ENCODE data around the gene SYNC. TPM values are rescaled to one million over a fixed set of nuclear protein-coding genes. Genes with fewer than 3 reads are reported as not detected.
"Not testable (repeated sequence)": the region's sequence is repeated elsewhere in the genome, so short reads cannot be mapped to it uniquely, and the experiment has no call there.

Gene SYNC
- total RNA-seq, 4 donors from 2014 or later: 111 to 201 (median 153) TPM

DNA sequence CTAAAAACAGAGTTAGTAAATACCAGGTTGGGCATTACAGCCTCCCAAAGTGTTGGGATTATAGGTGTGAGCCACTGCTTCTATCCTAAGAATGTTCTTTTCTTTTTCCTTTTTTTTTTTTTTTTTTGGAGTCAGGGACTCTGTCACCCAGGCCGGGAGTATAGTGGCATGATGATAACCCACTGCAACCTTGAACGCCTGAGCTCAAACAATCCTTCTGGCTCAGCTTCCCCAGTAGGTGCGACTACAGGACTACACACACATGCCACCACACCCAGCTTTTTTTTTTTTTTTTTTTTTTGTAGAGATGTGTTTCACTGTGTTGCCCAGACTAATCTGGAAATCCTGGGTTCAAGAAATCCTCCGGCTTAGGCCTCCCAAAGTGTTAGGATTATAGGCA lies 58.1 kb downstream of the SYNC start:
- no peak for DNase-seq (ENCODE audit: extremely low spot score)
- peaks cover 0 to under 1% (median 0%) of the 10 kb centered on the region in 4 donors for H3K36me3 ChIP-seq
- H3K27me3 ChIP-seq: no peaks in the 10 kb centered on the region
- no peaks in the 10 kb centered on the region for H3K9me3 ChIP-seq
- no peak overlapping the region for H3K4me3 ChIP-seq
- WGBS: 92% methylated on average over 4 of the region's 4 CpGs
- TF ChIP-seq EP300 (IDR thresholded peaks at IDR 0.05): no peak
- TF ChIP-seq, protein P1, sequence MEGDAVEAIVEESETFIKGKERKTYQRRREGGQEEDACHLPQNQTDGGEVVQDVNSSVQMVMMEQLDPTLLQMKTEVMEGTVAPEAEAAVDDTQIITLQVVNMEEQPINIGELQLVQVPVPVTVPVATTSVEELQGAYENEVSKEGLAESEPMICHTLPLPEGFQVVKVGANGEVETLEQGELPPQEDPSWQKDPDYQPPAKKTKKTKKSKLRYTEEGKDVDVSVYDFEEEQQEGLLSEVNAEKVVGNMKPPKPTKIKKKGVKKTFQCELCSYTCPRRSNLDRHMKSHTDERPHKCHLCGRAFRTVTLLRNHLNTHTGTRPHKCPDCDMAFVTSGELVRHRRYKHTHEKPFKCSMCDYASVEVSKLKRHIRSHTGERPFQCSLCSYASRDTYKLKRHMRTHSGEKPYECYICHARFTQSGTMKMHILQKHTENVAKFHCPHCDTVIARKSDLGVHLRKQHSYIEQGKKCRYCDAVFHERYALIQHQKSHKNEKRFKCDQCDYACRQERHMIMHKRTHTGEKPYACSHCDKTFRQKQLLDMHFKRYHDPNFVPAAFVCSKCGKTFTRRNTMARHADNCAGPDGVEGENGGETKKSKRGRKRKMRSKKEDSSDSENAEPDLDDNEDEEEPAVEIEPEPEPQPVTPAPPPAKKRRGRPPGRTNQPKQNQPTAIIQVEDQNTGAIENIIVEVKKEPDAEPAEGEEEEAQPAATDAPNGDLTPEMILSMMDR (IDR thresholded peaks at IDR 0.05): no peak
- no peak for TF ChIP-seq POLR2AphosphoS5 (IDR thresholded peaks at IDR 0.05)
- TF ChIP-seq POLR2A (IDR thresholded peaks at IDR 0.05; ENCODE audit: low read depth): no peak
- intact Hi-C loops (cut with DNase I): no loop called here
- no peak overlapping the region for H3K27ac ChIP-seq (replicated peaks in 1 of 4)
- peaks cover 10 to 30% (median 25%) of the 10 kb centered on the region in 4 donors for H3K4me1 ChIP-seq

DNA sequence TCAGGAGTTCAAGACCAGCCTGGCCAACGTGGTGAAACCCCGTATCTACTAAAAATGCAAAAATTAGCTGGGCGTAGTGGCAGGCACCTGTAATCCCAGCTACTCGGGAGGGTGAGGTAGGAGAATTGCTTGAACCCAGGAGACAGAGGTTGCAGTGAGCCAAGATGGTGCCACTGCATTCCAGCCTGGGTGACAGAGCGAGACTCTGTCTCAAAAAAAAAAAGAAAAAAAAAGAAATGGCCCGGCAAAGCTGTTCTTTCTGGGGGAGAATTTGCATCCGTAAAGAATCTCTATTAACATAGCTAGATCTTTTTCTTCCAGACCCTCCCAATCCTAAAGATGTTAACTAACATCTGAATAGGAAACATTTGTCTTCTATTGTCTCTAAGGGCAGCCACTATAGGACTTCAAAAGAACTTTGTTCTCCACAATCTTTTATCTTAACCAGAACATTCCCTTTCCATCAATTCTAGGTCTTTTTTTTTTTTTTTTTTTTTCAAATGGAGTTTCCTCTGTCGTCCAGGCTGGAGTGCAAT lies 60.2 kb downstream of the SYNC start:
- H3K9me3 ChIP-seq; H3K4me3 ChIP-seq; DNase-seq (ENCODE audit: extremely low spot score); intact Hi-C loops (cut with DNase I); H3K4me1 ChIP-seq; H3K27me3 ChIP-seq; H3K27ac ChIP-seq (replicated peaks in 1 of 4): not testable (repeated sequence)
- 74% methylated on average over 8 of the region's 8 CpGs for WGBS
- H3K36me3 ChIP-seq: peaks cover 0 to 11% (median 3%) of the 10 kb centered on the region in 4 donors

DNA sequence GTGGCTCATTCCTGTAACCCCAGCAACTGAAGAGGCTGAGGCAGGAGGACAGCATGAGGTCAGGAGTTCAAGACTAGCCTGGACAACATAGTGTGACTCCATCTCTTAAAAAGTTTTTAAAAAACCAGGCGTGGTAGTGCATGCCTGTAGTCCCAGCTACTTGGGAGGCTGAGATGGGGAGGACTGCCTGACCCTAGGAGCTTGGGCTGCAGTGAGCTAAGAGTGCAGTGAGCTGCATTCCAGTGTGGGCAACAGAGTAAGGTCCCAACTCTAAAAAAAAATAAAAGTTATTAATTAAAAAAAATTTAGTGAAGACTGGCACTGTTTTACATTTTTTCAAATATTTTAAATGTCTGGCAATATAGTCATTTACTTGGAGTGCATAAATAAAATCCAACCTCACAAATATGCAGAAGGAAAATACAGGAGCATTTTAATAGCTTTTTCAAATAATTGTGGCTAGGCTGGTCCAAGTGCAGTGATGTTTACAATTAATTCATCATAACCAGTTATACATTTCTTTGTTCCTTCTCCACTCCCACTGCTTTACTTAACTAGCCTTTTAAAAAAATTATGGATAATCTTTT lies 63.0 kb downstream of the SYNC start:
- no peak overlapping the region for H3K4me3 ChIP-seq
- H3K27ac ChIP-seq (replicated peaks in 1 of 4): no peak overlapping the region
- no peaks in the 10 kb centered on the region for H3K27me3 ChIP-seq
- H3K4me1 ChIP-seq: no peaks in the 10 kb centered on the region
- DNase-seq (ENCODE audit: extremely low spot score): no peak
- 100% methylated on average over 1 of the region's 1 CpG for WGBS
- peaks cover 0 to 19% (median 3%) of the 10 kb centered on the region in 4 donors for H3K36me3 ChIP-seq
- no peaks in the 10 kb centered on the region for H3K9me3 ChIP-seq
- no peak for TF ChIP-seq POLR2AphosphoS5 (IDR thresholded peaks at IDR 0.05)
- TF ChIP-seq, protein P1 (IDR thresholded peaks at IDR 0.05): no peak
- intact Hi-C loops (cut with DNase I): no loop called here

DNA sequence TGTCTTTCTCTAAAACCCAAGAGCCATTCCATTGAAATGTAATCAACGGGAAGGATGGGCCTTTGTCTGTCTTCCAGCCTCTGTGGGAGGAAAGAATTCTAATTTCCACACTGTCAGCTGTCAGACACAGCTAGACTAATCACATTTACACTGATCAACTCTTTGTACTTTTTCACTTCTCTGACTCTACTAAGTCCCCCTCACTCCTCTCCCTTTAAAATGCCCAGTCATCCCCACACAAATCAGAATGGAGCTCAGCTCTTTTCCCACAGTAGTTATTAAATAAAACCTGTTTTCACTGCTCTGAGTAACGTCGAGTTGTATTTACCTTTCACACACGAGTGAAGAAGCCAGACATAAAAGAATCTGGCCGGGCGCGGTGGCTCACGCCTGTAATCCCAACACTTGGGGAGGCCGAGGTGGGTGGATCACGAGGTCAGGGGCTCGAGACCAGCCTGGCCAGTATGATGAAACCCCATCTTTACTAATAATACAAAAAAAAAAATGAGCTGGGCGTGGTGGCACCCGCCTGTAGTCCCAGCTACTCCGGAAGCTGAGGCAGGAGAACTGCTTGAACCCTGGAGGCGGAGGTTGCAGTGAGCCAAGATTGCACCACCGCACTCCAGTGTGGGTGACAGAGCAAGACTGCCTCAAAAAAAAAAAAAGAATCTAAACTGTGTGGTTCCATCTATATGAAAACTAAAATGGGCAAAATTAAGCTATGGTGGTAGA lies 65.5 kb downstream of the SYNC start:
- no peak overlapping the region for H3K27ac ChIP-seq (replicated peaks in 1 of 4)
- no peaks in the 10 kb centered on the region for H3K9me3 ChIP-seq
- intact Hi-C loops (cut with DNase I): no loop called here
- H3K4me3 ChIP-seq: no peak overlapping the region
- TF ChIP-seq, protein P1 (IDR thresholded peaks at IDR 0.05): no peak
- TF ChIP-seq POLR2A (IDR thresholded peaks at IDR 0.05; ENCODE audit: low read depth): no peak
- no peak for TF ChIP-seq EP300 (IDR thresholded peaks at IDR 0.05)
- TF ChIP-seq POLR2AphosphoS5 (IDR thresholded peaks at IDR 0.05): no peak
- peaks cover 14 to 43% (median 25%) of the 10 kb centered on the region in 4 donors for H3K36me3 ChIP-seq
- 88% methylated on average over 16 of the region's 16 CpGs for WGBS
- DNase-seq (ENCODE audit: extremely low spot score): no peak
- no peaks in the 10 kb centered on the region for H3K4me1 ChIP-seq
- H3K27me3 ChIP-seq: no peaks in the 10 kb centered on the region

DNA sequence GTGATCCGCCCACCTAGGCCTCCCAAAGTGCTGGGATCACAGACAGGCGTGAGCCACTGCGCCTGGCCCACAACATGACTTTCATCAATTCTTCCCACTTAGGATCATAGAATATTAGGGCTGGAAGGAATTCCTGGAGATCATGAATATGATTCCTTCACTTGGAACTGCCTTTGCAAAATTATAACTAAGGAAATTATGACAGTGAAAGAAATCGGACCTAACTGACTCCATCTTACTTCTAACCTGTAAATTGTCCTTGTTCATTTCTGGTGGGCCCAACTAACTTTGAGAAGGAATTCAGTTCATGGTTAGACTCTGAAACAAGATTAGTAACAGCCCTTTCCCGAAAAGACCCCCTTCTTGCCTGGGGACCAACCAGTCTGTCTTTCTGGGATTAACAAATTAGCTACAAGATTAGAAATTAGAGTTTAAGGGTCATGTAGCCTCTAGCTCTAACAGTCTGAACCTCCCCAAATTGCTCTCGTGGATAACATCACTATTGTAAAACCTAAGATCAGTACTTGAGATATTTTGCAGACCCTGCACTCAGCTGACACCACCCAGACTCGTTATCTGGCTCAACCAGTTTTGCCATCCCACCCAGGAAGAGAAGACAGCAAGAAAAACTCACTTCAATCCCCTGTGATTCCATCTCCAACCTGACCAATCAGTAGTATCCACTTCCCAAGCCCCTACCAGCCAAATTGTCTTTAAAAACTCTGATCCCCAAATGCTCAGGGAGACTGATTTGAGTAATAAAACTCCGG lies 66.9 kb downstream of the SYNC start:
- Histone ChIP-seq H3K27me3 (no peaks in the 10 kb centered on the region), H3K4me3 (no peak overlapping the region), H3K36me3 (peaks cover 14 to 53% (median 32%) of the 10 kb centered on the region in 4 donors), H3K4me1 (no peaks in the 10 kb centered on the region), H3K27ac (replicated peaks in 1 of 4) (no peak overlapping the region), H3K9me3 (no peaks in the 10 kb centered on the region)
- WGBS: 98% methylated on average over 8 of the region's 8 CpGs
- TF ChIP-seq, protein P1 (IDR thresholded peaks at IDR 0.05): no peak
- TF ChIP-seq POLR2AphosphoS5 (IDR thresholded peaks at IDR 0.05) (no peak), EP300 (IDR thresholded peaks at IDR 0.05) (no peak), POLR2A (IDR thresholded peaks at IDR 0.05; ENCODE audit: low read depth) (no peak)
- intact Hi-C loops (cut with DNase I): no loop called here
- no peak for DNase-seq (ENCODE audit: extremely low spot score)

Data from esophagus muscularis mucosa (tissue), 4 donors.